Epithelial cell of proximal tubule (primary cell): ENCODE data around the gene GRK4. TPM values are rescaled to one million over a fixed set of nuclear protein-coding genes. Genes with fewer than 3 reads are reported as not detected.

Experiments
- DNase-seq: peaks from one replicate; pipeline ENCODE4 v3.0.0-alpha.2; 2011; ENCODE audit warnings: low read depth
- H3K4me3 ChIP-seq: 2 replicates; pipeline ENCODE4 v1.5.1; 2011; ENCODE audit warnings: low read depth, mild to moderate bottlenecking, low read length
- CTCF ChIP-seq: conservative IDR thresholded peaks from 2 replicates; pipeline ENCODE4 v1.5.1; 2012; ENCODE audit warnings: low read depth, mild to moderate bottlenecking, low read length
- total RNA-seq: library from RNA; depleted of rRNA; stranded (reverse); fragments of >200 nt; gene quantifications from 2 replicates; pipeline ENCODE4 v1.2.3, GENCODE V29; 2015

The GRK4 gene
- total RNA-seq, 1 donor from 2014 or later, result 1.3 TPM

- no peak for TF ChIP-seq CTCF
Observed at GRCh38 chr4:2995546-2996265, 32.3 kb downstream of the GRK4 start.

GRCh38 chr4:2996415-2996814 lies 33.0 kb downstream of the GRK4 start:
- no peak for DNase-seq
- H3K4me3 ChIP-seq, result no peak overlapping the region

More at GRCh38 chr4:2995546-2996265, 32.3 kb downstream of the GRK4 start:
- H3K4me3 ChIP-seq, result no peak overlapping the region
- DNase-seq, result no peak

GRCh38 chr4:3007724-3008123 lies 44.4 kb downstream of the GRK4 start:
- H3K4me3 ChIP-seq, result no peak overlapping the region
- no peak for DNase-seq
- TF ChIP-seq CTCF, result no peak

More at GRCh38 chr4:2996415-2996814, 33.0 kb downstream of the GRK4 start:
- TF ChIP-seq CTCF, result no peak

- no peak overlapping the region for H3K4me3 ChIP-seq
- no peak for DNase-seq
- peak; percentile 26 for TF ChIP-seq CTCF
Observed at GRCh38 chr4:3009422-3009821, 46.1 kb downstream of the GRK4 start.

GRCh38 chr4:3010577-3010976 lies 47.2 kb downstream of the GRK4 start:
- DNase-seq, result no peak
- H3K4me3 ChIP-seq, result no peak overlapping the region
- no peak for TF ChIP-seq CTCF

GRCh38 chr4:3010998-3011397 lies 47.6 kb downstream of the GRK4 start:
- no peak overlapping the region for H3K4me3 ChIP-seq
- TF ChIP-seq CTCF, result no peak
- DNase-seq, result no peak
